K562 (cell line): ENCODE data around the gene MAB21L3. TPM values are rescaled to one million over a fixed set of nuclear protein-coding genes. Genes with fewer than 3 reads are reported as not detected.

Experiments used
- ARID1B ChIP-seq: fragments of 450-650 bp; IDR thresholded peaks from 2 replicates; pipeline ENCODE4 v1.6.1; 2016; ENCODE audit warnings: antibody characterized with exemption, mild to moderate bottlenecking, inconsistent platforms
- BRF1 ChIP-seq: IDR thresholded peaks from 3 replicates; pipeline ENCODE4 v1.6.1; 2011; ENCODE audit warnings: borderline replicate concordance, mild to moderate bottlenecking; ENCODE audit not compliant: insufficient read length; ENCODE audit errors: extremely low read depth
- CEBPZ ChIP-seq: fragments of 150-350 bp; IDR thresholded peaks from 2 replicates; pipeline ENCODE4 v1.6.1; 2014; ENCODE audit warnings: low read depth, mild to moderate bottlenecking, low read length, borderline replicate concordance
- DACH1 ChIP-seq: fragments of 450-650 bp; IDR thresholded peaks from 2 replicates; pipeline ENCODE4 v1.6.1; 2018; ENCODE audit not compliant: partially characterized antibody
- DIDO1 ChIP-seq: fragments of 450-650 bp; IDR thresholded peaks from 2 replicates; pipeline ENCODE4 v1.6.1; 2016; ENCODE audit warnings: low read depth, missing biosample characterization, missing genetic modification characterization
- GTF2B ChIP-seq: IDR thresholded peaks from 2 replicates; pipeline ENCODE4 v1.6.1; 2011; ENCODE audit not compliant: insufficient read length; ENCODE audit errors: extremely low read depth
- L3MBTL2 ChIP-seq: fragments of 450-650 bp; IDR thresholded peaks from 2 replicates; pipeline ENCODE4 v1.6.1; 2016; ENCODE audit warnings: mild to moderate bottlenecking, moderate library complexity
- TCF3 ChIP-seq: sonication (generic); formaldehyde crosslinking; IDR thresholded peaks from 2 replicates; pipeline ENCODE4 v1.4.0; 2020; ENCODE audit warnings: mild to moderate bottlenecking, missing genetic modification reagents
- ZFP36 ChIP-seq: fragments of 150-350 bp; IDR thresholded peaks from 2 replicates; pipeline ENCODE4 v1.6.1; 2018; ENCODE audit warnings: low read length, low read depth; ENCODE audit not compliant: partially characterized antibody
- ZNF121 ChIP-seq: sonication (generic); formaldehyde crosslinking; conservative IDR thresholded peaks from 2 replicates; pipeline ENCODE4 v1.8.0; 2022; ENCODE audit warnings: missing genetic modification reagents
- ZNF436 ChIP-seq: fragments of 250-450, 450-650 bp; sonication (Bioruptor Pico); formaldehyde crosslinking; IDR thresholded peaks from 2 replicates; pipeline ENCODE4 v1.7.0; 2020; ENCODE audit warnings: mild to moderate bottlenecking
- ZNF583 ChIP-seq: fragments of 250-450 bp; sonication (Bioruptor Pico); IDR thresholded peaks from 2 replicates; pipeline ENCODE4 v1.4.0; 2020
- ZNF766 ChIP-seq: fragments of 200-800 bp; sonication (Bioruptor generic); conservative IDR thresholded peaks from 2 replicates; pipeline ENCODE4 v1.6.1; 2016; ENCODE audit warnings: missing genetic modification characterization, missing compliant biosample characterization
- polyA plus RNA-seq, 8 experiments: library from polyadenylated mRNA; depleted of rRNA in 4 of 8; stranded (reverse) in 5 of 8; unstranded in 3 of 8; fragments of >200 nt; fragmentation: Nextera tagmentation in 2 of 8; fragmentation: Illumina TruSeq in 1 of 8; extraction: Ambion mirVana in 2 of 8; extraction: Trizol in 1 of 8; gene quantifications; 2 replicates each; pipeline versions ENCODE4 v1.2.1 to v1.2.3, GENCODE V29; 2011 to 2014; ENCODE audit warnings: inconsistent platforms in 1 of 8, missing spikeins in 1 of 8
- total RNA-seq, 7 experiments: library from RNA; depleted of rRNA in 6 of 7; stranded (reverse); fragments of >200 nt in 6 of 7; fragmentation: Illumina TruSeq in 2 of 7; extraction: Trizol in 2 of 7; gene quantifications; 2 replicates each; pipeline versions ENCODE4 v1.2.1 to v1.2.3, GENCODE V29; 2011 to 2021; ENCODE audit warnings: low replicate concordance in 1 of 7
- TF ChIP-seq, protein P1 (sequence below): fragments of 450-650 bp; IDR thresholded peaks from 2 replicates; pipeline ENCODE4 v1.6.1; 2016; ENCODE audit warnings: mild to moderate bottlenecking, moderate library complexity

MAB21L3 gene
- total and polyA plus RNA-seq, 9 of the 15 experiments (the other 6 are each of a cell fraction or from before 2014, with no cell fraction given): not detected

DNA sequence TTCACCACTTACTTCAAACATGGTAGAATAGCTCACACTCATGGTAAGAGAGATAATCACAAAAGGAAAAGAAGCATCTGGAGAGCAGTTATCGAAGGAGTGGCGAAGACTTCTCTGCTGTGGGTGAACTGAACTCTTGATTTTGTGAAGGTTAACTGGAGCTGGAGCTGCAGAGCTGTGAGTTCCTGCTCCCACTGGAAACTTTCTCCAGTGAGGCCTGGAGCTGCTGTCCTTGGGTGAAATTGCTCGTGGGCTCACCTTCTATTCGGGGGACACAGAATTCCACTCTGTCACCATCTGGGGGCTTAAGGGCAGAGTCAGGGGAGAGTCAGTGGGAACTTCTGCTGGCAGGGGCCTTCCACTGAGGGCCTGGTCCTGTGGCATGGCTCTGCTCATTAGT lies 45.9 kb downstream of the MAB21L3 start (continued):
- TF ChIP-seq CEBPZ: no peak
- TF ChIP-seq ARID1B: 0 out of 2 replicates have a peak, but pooled peaks have one; percentile 32
- no peak for TF ChIP-seq ZNF583 (CRISPR knock-in tag)
- peak; percentile 38; the same call in 1 of the 2 replicates for TF ChIP-seq TCF3 (CRISPR knock-in tag)
- TF ChIP-seq GTF2B: no peak
- TF ChIP-seq, protein P1, sequence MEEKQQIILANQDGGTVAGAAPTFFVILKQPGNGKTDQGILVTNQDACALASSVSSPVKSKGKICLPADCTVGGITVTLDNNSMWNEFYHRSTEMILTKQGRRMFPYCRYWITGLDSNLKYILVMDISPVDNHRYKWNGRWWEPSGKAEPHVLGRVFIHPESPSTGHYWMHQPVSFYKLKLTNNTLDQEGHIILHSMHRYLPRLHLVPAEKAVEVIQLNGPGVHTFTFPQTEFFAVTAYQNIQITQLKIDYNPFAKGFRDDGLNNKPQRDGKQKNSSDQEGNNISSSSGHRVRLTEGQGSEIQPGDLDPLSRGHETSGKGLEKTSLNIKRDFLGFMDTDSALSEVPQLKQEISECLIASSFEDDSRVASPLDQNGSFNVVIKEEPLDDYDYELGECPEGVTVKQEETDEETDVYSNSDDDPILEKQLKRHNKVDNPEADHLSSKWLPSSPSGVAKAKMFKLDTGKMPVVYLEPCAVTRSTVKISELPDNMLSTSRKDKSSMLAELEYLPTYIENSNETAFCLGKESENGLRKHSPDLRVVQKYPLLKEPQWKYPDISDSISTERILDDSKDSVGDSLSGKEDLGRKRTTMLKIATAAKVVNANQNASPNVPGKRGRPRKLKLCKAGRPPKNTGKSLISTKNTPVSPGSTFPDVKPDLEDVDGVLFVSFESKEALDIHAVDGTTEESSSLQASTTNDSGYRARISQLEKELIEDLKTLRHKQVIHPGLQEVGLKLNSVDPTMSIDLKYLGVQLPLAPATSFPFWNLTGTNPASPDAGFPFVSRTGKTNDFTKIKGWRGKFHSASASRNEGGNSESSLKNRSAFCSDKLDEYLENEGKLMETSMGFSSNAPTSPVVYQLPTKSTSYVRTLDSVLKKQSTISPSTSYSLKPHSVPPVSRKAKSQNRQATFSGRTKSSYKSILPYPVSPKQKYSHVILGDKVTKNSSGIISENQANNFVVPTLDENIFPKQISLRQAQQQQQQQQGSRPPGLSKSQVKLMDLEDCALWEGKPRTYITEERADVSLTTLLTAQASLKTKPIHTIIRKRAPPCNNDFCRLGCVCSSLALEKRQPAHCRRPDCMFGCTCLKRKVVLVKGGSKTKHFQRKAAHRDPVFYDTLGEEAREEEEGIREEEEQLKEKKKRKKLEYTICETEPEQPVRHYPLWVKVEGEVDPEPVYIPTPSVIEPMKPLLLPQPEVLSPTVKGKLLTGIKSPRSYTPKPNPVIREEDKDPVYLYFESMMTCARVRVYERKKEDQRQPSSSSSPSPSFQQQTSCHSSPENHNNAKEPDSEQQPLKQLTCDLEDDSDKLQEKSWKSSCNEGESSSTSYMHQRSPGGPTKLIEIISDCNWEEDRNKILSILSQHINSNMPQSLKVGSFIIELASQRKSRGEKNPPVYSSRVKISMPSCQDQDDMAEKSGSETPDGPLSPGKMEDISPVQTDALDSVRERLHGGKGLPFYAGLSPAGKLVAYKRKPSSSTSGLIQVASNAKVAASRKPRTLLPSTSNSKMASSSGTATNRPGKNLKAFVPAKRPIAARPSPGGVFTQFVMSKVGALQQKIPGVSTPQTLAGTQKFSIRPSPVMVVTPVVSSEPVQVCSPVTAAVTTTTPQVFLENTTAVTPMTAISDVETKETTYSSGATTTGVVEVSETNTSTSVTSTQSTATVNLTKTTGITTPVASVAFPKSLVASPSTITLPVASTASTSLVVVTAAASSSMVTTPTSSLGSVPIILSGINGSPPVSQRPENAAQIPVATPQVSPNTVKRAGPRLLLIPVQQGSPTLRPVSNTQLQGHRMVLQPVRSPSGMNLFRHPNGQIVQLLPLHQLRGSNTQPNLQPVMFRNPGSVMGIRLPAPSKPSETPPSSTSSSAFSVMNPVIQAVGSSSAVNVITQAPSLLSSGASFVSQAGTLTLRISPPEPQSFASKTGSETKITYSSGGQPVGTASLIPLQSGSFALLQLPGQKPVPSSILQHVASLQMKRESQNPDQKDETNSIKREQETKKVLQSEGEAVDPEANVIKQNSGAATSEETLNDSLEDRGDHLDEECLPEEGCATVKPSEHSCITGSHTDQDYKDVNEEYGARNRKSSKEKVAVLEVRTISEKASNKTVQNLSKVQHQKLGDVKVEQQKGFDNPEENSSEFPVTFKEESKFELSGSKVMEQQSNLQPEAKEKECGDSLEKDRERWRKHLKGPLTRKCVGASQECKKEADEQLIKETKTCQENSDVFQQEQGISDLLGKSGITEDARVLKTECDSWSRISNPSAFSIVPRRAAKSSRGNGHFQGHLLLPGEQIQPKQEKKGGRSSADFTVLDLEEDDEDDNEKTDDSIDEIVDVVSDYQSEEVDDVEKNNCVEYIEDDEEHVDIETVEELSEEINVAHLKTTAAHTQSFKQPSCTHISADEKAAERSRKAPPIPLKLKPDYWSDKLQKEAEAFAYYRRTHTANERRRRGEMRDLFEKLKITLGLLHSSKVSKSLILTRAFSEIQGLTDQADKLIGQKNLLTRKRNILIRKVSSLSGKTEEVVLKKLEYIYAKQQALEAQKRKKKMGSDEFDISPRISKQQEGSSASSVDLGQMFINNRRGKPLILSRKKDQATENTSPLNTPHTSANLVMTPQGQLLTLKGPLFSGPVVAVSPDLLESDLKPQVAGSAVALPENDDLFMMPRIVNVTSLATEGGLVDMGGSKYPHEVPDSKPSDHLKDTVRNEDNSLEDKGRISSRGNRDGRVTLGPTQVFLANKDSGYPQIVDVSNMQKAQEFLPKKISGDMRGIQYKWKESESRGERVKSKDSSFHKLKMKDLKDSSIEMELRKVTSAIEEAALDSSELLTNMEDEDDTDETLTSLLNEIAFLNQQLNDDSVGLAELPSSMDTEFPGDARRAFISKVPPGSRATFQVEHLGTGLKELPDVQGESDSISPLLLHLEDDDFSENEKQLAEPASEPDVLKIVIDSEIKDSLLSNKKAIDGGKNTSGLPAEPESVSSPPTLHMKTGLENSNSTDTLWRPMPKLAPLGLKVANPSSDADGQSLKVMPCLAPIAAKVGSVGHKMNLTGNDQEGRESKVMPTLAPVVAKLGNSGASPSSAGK: peak; percentile 21; the same call in 1 of the 2 replicates
- TF ChIP-seq ZFP36: no peak
- TF ChIP-seq ZNF766: no peak
- peak; percentile 43; the same call in 1 of the 2 replicates for TF ChIP-seq L3MBTL2
- TF ChIP-seq ZNF121: no peak
- no peak for TF ChIP-seq DIDO1
- TF ChIP-seq BRF1: no peak
- TF ChIP-seq ZNF436: no peak
- no peak for TF ChIP-seq DACH1
